Measurements from ENCODE around the gene BTBD2. TPM values are rescaled to one million over a fixed set of nuclear protein-coding genes. Genes with fewer than 3 reads are reported as not detected.

The BTBD2 gene
- total RNA-seq, 1 donor from 2014 or later, result 118 TPM

GRCh38 chr19:1936430-1936829 lies 79.1 kb downstream of the BTBD2 start:
- no peak for DNase-seq (ENCODE audit: low spot score in 2 of 2, unreplicated experiment in 2 of 2)
- Mint-ChIP-seq H3K27ac (no peak overlapping the region), H3K36me3 (no peaks in the 10 kb centered on the region), H3K4me3 (no peak overlapping the region), H3K4me1 (peaks cover 10% of the 10 kb centered on the region), H3K27me3 (ENCODE audit: low read depth) (no peaks in the 10 kb centered on the region), H3K9me3 (peaks cover 10% of the 10 kb centered on the region)
- TF ChIP-seq CTCF (IDR thresholded peaks at IDR 0.05; ENCODE audit: unreplicated experiment), result no peak

- no peak for TF ChIP-seq CTCF (IDR thresholded peaks at IDR 0.05; ENCODE audit: unreplicated experiment)
- Mint-ChIP-seq H3K4me1 (peaks cover 10% of the 10 kb centered on the region), H3K27me3 (ENCODE audit: low read depth) (no peaks in the 10 kb centered on the region), H3K27ac (no peak overlapping the region), H3K36me3 (no peaks in the 10 kb centered on the region), H3K9me3 (peaks cover 11% of the 10 kb centered on the region), H3K4me3 (no peak overlapping the region)
- DNase-seq (ENCODE audit: low spot score in 2 of 2, unreplicated experiment in 2 of 2), result no peak
These were observed 79.9 kb downstream of the BTBD2 start for GRCh38 chr19:1935484-1936208.

Other genes starting within 250 kb of the BTBD2 start
- 2.2 to 2.4 TPM (median 2.3 TPM) in 3 replicates for gene ATP8B3, start 203.4 kb downstream of the BTBD2 start, total RNA-seq
- 41.6 to 46.6 TPM (median 44.3 TPM) in 3 replicates for gene REXO1, start 167.2 kb downstream of the BTBD2 start, total RNA-seq
- 22.0 to 24.1 TPM (median 23.5 TPM) in 3 replicates for gene KLF16, start 152.1 kb downstream of the BTBD2 start, total RNA-seq
- 59.4 to 67.2 TPM (median 62.0 TPM) in 3 replicates for gene ABHD17A, start 130.2 kb downstream of the BTBD2 start, total RNA-seq
- gene ADAT3, start 110.3 kb downstream of the BTBD2 start, total RNA-seq, result 14.2 to 17.2 TPM (median 15.5 TPM) in 3 replicates
- gene SCAMP4, start 110.3 kb downstream of the BTBD2 start, total RNA-seq, result 93.5 to 97.7 TPM (median 93.5 TPM) in 3 replicates
- gene CSNK1G2, start 74.5 kb downstream of the BTBD2 start, total RNA-seq, result 79.1 to 84.0 TPM (median 81.8 TPM) in 3 replicates
- gene MKNK2, start 35.5 kb upstream of the BTBD2 start, total RNA-seq, result 92.6 to 97.1 TPM (median 95.9 TPM) in 3 replicates
- 33.0 to 34.7 TPM (median 34.1 TPM) in 3 replicates for gene MOB3A, start 80.6 kb upstream of the BTBD2 start, total RNA-seq
- gene IZUMO4, start 81.2 kb upstream of the BTBD2 start, total RNA-seq, result 11.0 to 14.4 TPM (median 13.8 TPM) in 3 replicates
- 107 to 116 TPM (median 115 TPM) in 3 replicates for gene AP3D1, start 135.9 kb upstream of the BTBD2 start, total RNA-seq
- gene DOT1L, start 148.2 kb upstream of the BTBD2 start, total RNA-seq, result 54.1 to 59.1 TPM (median 58.2 TPM) in 3 replicates
- gene PLEKHJ1, start 220.6 kb upstream of the BTBD2 start, total RNA-seq, result 73.4 to 75.6 TPM (median 73.8 TPM) in 3 replicates
- 142 to 156 TPM (median 146 TPM) in 3 replicates for gene SF3A2, start 221.1 kb upstream of the BTBD2 start, total RNA-seq
- 42.4 to 50.1 TPM (median 44.5 TPM) in 3 replicates for gene AMH, start 233.6 kb upstream of the BTBD2 start, total RNA-seq
- 0.80 TPM in 1 of 3 replicates, not detected in the others for gene JSRP1, start 240.7 kb upstream of the BTBD2 start, total RNA-seq